GM18868 (cell line): Measurements from ENCODE around the gene TULP1.

Experiments
- ATAC-seq: cut with Tn5 transposase; IDR thresholded peaks from one replicate; pipeline ENCODE4 v1.9.1; 2021; ENCODE audit warnings: mild to moderate bottlenecking, moderate library complexity; ENCODE audit not compliant: unreplicated experiment

The TULP1 gene

GRCh38 chr6:35485402-35485877, 27.3 kb downstream of the TULP1 start:
- no peak for ATAC-seq

- ATAC-seq: no peak
These were observed 27.7 kb downstream of the TULP1 start for GRCh38 chr6:35484921-35485392.

GRCh38 chr6:35483893-35484645, 28.6 kb downstream of the TULP1 start:
- ATAC-seq: no peak

- no peak for ATAC-seq
These were observed 29.2 kb downstream of the TULP1 start for GRCh38 chr6:35483490-35483889.

- no peak for ATAC-seq
These were observed 29.6 kb downstream of the TULP1 start for GRCh38 chr6:35483062-35483461.

GRCh38 chr6:35481226-35481625, 31.5 kb downstream of the TULP1 start:
- no peak for ATAC-seq

- ATAC-seq: no peak
These were observed 32.5 kb downstream of the TULP1 start for GRCh38 chr6:35480176-35480575.

- ATAC-seq: no peak
These were observed 34.4 kb downstream of the TULP1 start for GRCh38 chr6:35478259-35478658.

- no peak for ATAC-seq
These were observed 35.0 kb downstream of the TULP1 start for GRCh38 chr6:35477551-35478179.

- ATAC-seq: no peak
These were observed 35.7 kb downstream of the TULP1 start for GRCh38 chr6:35477028-35477427.

- no peak for ATAC-seq
These were observed 36.7 kb downstream of the TULP1 start for GRCh38 chr6:35476004-35476403.

GRCh38 chr6:35475573-35475972, 37.1 kb downstream of the TULP1 start:
- no peak for ATAC-seq

- ATAC-seq: no peak
These were observed 37.6 kb downstream of the TULP1 start for GRCh38 chr6:35474942-35475570.

GRCh38 chr6:35474131-35474941, 38.4 kb downstream of the TULP1 start:
- no peak for ATAC-seq

- ATAC-seq: no peak
These were observed 38.9 kb downstream of the TULP1 start for GRCh38 chr6:35473850-35474130.

GRCh38 chr6:35473075-35473849, 39.4 kb downstream of the TULP1 start:
- no peak for ATAC-seq

- no peak for ATAC-seq
These were observed 40.8 kb downstream of the TULP1 start for GRCh38 chr6:35471836-35472345.

GRCh38 chr6:35470663-35471120, 42.0 kb downstream of the TULP1 start:
- ATAC-seq: no peak

GRCh38 chr6:35469751-35470662, 42.7 kb downstream of the TULP1 start:
- no peak for ATAC-seq
